H1 (cell line): ENCODE data around the gene LFNG. TPM values are rescaled to one million over a fixed set of nuclear protein-coding genes. Genes with fewer than 3 reads are reported as not detected.

Source experiments
- CTCF ChIA-PET: fragments of 300-600 bp; sonication (Branson Sonifier 250); formaldehyde crosslinking; loops from one replicate; lab custom pipeline; 2021; ENCODE audit not compliant: partially characterized antibody; lab: Charles Lee
- POLR2A ChIA-PET: fragments of 300-600 bp; sonication (Branson Sonifier 250); formaldehyde crosslinking; loops from one replicate; lab custom pipeline; 2021; ENCODE audit warnings: inconsistent platforms; ENCODE audit not compliant: partially characterized antibody; lab: Charles Lee
- DNase-seq, 2 experiments: peaks; one replicate each; pipeline versions ENCODE4 v3.0.0 to v3.0.0-alpha.2; 2010 to 2022; ENCODE audit warnings: low spot score in 2 of 2, low read depth in 1 of 2, mixed read lengths in 1 of 2
- FAIRE-seq: peaks from 2 replicates; lab custom pipeline; 2011; peaks lifted over from hg19 to GRCh38; lab: Jason Lieb, UNC
- H2AFZ ChIP-seq: 2 replicates; pipeline ENCODE4 v1.8.1; 2012; ENCODE audit warnings: low read length, inconsistent platforms
- H2AK5ac ChIP-seq: 2 replicates; pipeline ENCODE4 v1.6.1; 2013; ENCODE audit warnings: low read depth, low read length
- H2BK120ac ChIP-seq: replicated peaks from 2 replicates; pipeline ENCODE3; 2013; ENCODE audit warnings: low read depth, low read length, inconsistent platforms
- H2BK12ac ChIP-seq: 2 replicates; pipeline ENCODE4 v1.6.1; 2013; ENCODE audit warnings: low read depth, low read length
- H2BK15ac ChIP-seq: 2 replicates; pipeline ENCODE4 v1.6.1; 2013; ENCODE audit warnings: low read length
- H2BK20ac ChIP-seq: 2 replicates; pipeline ENCODE4 v1.6.1; 2013; ENCODE audit warnings: low read length
- H2BK5ac ChIP-seq: 2 replicates; pipeline ENCODE4 v1.6.1; 2013; ENCODE audit warnings: low read depth, low read length
- H3K14ac ChIP-seq: 2 replicates; pipeline ENCODE4 v1.6.1; 2013; ENCODE audit warnings: inconsistent platforms; ENCODE audit not compliant: insufficient read length
- H3K18ac ChIP-seq: 2 replicates; pipeline ENCODE4 v1.6.1; 2013; ENCODE audit warnings: low read length; ENCODE audit errors: extremely low read depth
- H3K23ac ChIP-seq: 2 replicates; pipeline ENCODE4 v1.6.1; 2013; ENCODE audit warnings: inconsistent platforms; ENCODE audit not compliant: insufficient read length
- H3K23me2 ChIP-seq: 2 replicates; pipeline ENCODE4 v1.6.1; 2013; ENCODE audit warnings: low read depth, low read length
- H3K27ac ChIP-seq: 2 replicates; pipeline ENCODE4 v1.6.1; 2011; ENCODE audit warnings: low read depth, low read length, inconsistent platforms
- H3K27me3 ChIP-seq, 4 experiments: replicated peaks in 1 of 4; 1 replicate in 1 of 4; 2 replicates in 3 of 4; pipeline versions ENCODE4 v1.6.1 to v1.8.1; 2011 to 2013; ENCODE audit warnings: low read length in 3 of 4, mild to moderate bottlenecking in 3 of 4, inconsistent platforms in 2 of 4, mixed read lengths in 2 of 4, moderate library complexity in 1 of 4; ENCODE audit not compliant: control insufficient read depth in 3 of 4, insufficient read depth in 3 of 4; ENCODE audit errors: extremely low read depth in 1 of 4
- H3K36me3 ChIP-seq, 4 experiments: 2 replicates each; pipeline versions ENCODE4 v1.6.1 to v1.8.1; 2011 to 2013; ENCODE audit warnings: mild to moderate bottlenecking in 4 of 4, low read length in 3 of 4, moderate library complexity in 2 of 4, control low read depth in 1 of 4, inconsistent platforms in 1 of 4; ENCODE audit not compliant: insufficient read depth in 4 of 4, control insufficient read depth in 2 of 4
- H3K4ac ChIP-seq: replicated peaks from 2 replicates; pipeline ENCODE3; 2013; ENCODE audit warnings: low read length, low read depth, mixed read lengths, inconsistent platforms; ENCODE audit not compliant: insufficient read length
- H3K4me1 ChIP-seq, 4 experiments: replicated peaks in 1 of 4; 1 replicate in 1 of 4; 2 replicates in 3 of 4; pipeline versions ENCODE4 v1.6.1 to v1.8.1; 2011 to 2013; ENCODE audit warnings: low read length in 3 of 4, inconsistent platforms in 2 of 4, mixed read lengths in 1 of 4; ENCODE audit not compliant: insufficient read depth in 4 of 4, control insufficient read depth in 3 of 4
- H3K4me2 ChIP-seq, 2 experiments: 2 replicates each; pipeline versions ENCODE4 v1.6.1 to v1.8.1; 2011 to 2013; ENCODE audit warnings: low read depth in 2 of 2, low read length in 2 of 2, control low read depth in 1 of 2, inconsistent platforms in 1 of 2, mild to moderate bottlenecking in 1 of 2; ENCODE audit not compliant: insufficient read depth in 1 of 2
- H3K4me3 ChIP-seq, 4 experiments: fragments of 200-600, 300-600 bp in 1 of 4; sonication (generic), shearing (Covaris generic), sonication (Bioruptor Twin) in 1 of 4; 2 replicates each; pipeline versions ENCODE4 v1.5.1 to v1.8.1; 2011 to 2016; ENCODE audit warnings: low read length in 4 of 4, low read depth in 3 of 4, control low read depth in 2 of 4, inconsistent platforms in 2 of 4, mild to moderate bottlenecking in 2 of 4, mixed read lengths in 1 of 4, moderate library complexity in 1 of 4; ENCODE audit not compliant: insufficient read depth in 2 of 4; ENCODE audit errors: extremely low read depth in 1 of 4
- H3K56ac ChIP-seq: replicated peaks from 2 replicates; pipeline ENCODE3; 2013; ENCODE audit warnings: low read depth, mild to moderate bottlenecking, mixed read lengths, low read length, inconsistent platforms; ENCODE audit not compliant: insufficient read length
- H3K79me1 ChIP-seq: 2 replicates; pipeline ENCODE4 v1.6.1; 2013; ENCODE audit warnings: low read depth, low read length, control low read depth
- H3K79me2 ChIP-seq, 2 experiments: 2 replicates each; pipeline versions ENCODE4 v1.6.1 to v1.8.1; 2012 to 2013; ENCODE audit warnings: low read length in 2 of 2, mild to moderate bottlenecking in 2 of 2, inconsistent platforms in 1 of 2; ENCODE audit not compliant: insufficient read depth in 2 of 2, control insufficient read depth in 1 of 2
- H3K9ac ChIP-seq, 4 experiments: replicated peaks in 1 of 4; 1 replicate in 1 of 4; 2 replicates in 3 of 4; pipeline versions ENCODE4 v1.6.1 to v1.8.1; 2011 to 2013; ENCODE audit warnings: low read depth in 3 of 4, low read length in 3 of 4, control low read depth in 2 of 4, mild to moderate bottlenecking in 2 of 4, moderate library complexity in 2 of 4, inconsistent platforms in 1 of 4; ENCODE audit errors: extremely low read depth in 1 of 4
- H3K9me3 ChIP-seq, 2 experiments: 2 replicates each; pipeline versions ENCODE4 v1.6.1 to v1.8.1; 2012 to 2013; ENCODE audit warnings: mild to moderate bottlenecking in 2 of 2, moderate library complexity in 2 of 2, control low read depth in 1 of 2, inconsistent platforms in 1 of 2, low read depth in 1 of 2, low read length in 1 of 2, mixed read lengths in 1 of 2; ENCODE audit not compliant: insufficient read depth in 2 of 2
- H4K20me1 ChIP-seq, 2 experiments: replicated peaks in 1 of 2; 2 replicates each; pipeline versions ENCODE3 to v1.8.1; 2011 to 2013; ENCODE audit warnings: inconsistent platforms in 2 of 2, low read length in 2 of 2, mild to moderate bottlenecking in 1 of 2; ENCODE audit not compliant: insufficient read depth in 2 of 2, control insufficient read depth in 1 of 2
- H4K5ac ChIP-seq: 2 replicates; pipeline ENCODE4 v1.6.1; 2013; ENCODE audit warnings: low read length, low read depth, mixed read lengths, inconsistent platforms; ENCODE audit not compliant: insufficient read length
- H4K8ac ChIP-seq: 2 replicates; pipeline ENCODE4 v1.8.0; 2013; ENCODE audit warnings: mild to moderate bottlenecking, moderate library complexity, low read length, inconsistent platforms; ENCODE audit not compliant: insufficient read depth; ENCODE audit errors: extremely low read depth
- H4K91ac ChIP-seq: replicated peaks from 2 replicates; pipeline ENCODE3; 2013; ENCODE audit warnings: low read length, mixed read lengths, inconsistent platforms; ENCODE audit not compliant: insufficient read length
- EGR1 ChIP-seq: IDR thresholded peaks from 2 replicates; pipeline ENCODE4 v1.6.1; 2011; ENCODE audit warnings: low read depth, low read length, borderline replicate concordance
- EZH2 ChIP-seq: fragments of 200-600 bp; sonication (generic); IDR thresholded peaks from 2 replicates; pipeline ENCODE4 v1.7.1; 2012; ENCODE audit warnings: low read depth, mild to moderate bottlenecking, moderate library complexity, low read length, inconsistent platforms; ENCODE audit not compliant: severe bottlenecking
- POLR2A ChIP-seq, 2 experiments: IDR thresholded peaks; 1 replicate in 1 of 2; 2 replicates in 1 of 2; pipeline ENCODE4 v1.6.1; 2011; ENCODE audit warnings: low read depth in 2 of 2, low read length in 2 of 2, mild to moderate bottlenecking in 2 of 2; ENCODE audit errors: control extremely low read depth in 1 of 2
- whole genome bisulfite sequencing, 2 experiments: shearing (Covaris generic) in 1 of 2; methylation state at CpG; one replicate each; pipeline versions ENCODE4 v1.1.6 to v1.1.7; 2013 to 2015; ENCODE audit warnings: low lambda C conversion rate in 2 of 2, mixed read lengths in 2 of 2, inconsistent platforms in 1 of 2, low coverage in 1 of 2, missing lambda C conversion rate in 1 of 2; ENCODE audit not compliant: insufficient replicate concordance in 2 of 2, insufficient coverage in 1 of 2, insufficient read length in 1 of 2; ENCODE audit errors: extremely low coverage in 1 of 2, missing lambda C conversion rate in 1 of 2; 5-methylcytosine and 5-hydroxymethylcytosine counted together
- polyA plus RNA-seq, 7 experiments: library from polyadenylated mRNA; depleted of rRNA in 3 of 7; stranded (reverse) in 5 of 7; unstranded in 2 of 7; fragments of >200 nt in 5 of 7; fragments of 200-250 nt in 2 of 7; gene quantifications; 1 replicate in 5 of 7; 2 replicates in 1 of 7; 4 replicates in 1 of 7; pipeline versions ENCODE4 v1.2.1 to v1.2.3, GENCODE V29; 2011 to 2013; ENCODE audit warnings: missing spikeins in 2 of 7, mixed read lengths in 2 of 7
- total RNA-seq: library from RNA; stranded (reverse); fragmentation: NEBNext Ultra II Directional; extraction: Animal tissue kit (Norgen Biotek cat#: 25700); gene quantifications from 2 replicates; pipeline ENCODE4 v1.2.1, GENCODE V29; 2021

LFNG gene
- total and polyA plus RNA-seq, 2 of the 8 experiments (the other 6 are each of a cell fraction or from before 2014, with no cell fraction given): 31.6 to 35.6 TPM

DNA sequence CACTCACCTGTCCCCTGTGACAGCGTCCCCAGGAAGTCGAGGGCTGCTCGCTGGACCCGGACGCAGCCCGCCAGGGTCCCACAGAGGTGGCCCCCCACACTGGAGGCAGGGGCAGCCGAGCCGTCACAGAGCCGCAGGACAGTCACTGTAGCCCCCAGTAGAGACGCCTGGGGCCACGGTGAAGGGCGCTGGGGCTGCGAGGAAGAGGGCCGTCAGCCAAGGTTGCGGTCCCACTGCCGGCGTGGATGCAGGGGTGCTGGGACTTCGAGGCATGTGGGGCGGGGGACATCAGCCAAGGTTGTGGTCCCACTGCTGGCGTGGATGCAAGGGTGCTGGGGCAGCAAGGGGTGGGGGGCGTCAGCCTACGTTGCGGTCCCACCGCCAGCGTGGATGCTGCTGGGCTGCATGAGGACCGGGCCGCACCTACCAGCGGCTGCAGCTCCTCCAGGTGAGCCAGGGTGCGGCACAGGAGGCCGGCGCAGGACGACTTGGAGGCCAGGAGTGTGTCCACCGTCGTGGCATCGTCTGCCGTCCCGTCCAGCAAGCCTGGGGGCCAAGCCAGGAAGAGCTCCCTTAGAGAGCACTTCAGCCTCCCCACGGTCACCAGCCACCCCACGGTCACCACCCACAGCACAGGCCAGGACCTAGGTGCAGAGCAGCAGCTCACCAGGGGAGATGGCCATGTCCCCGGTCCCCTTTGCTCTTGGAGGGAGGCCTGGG lies 21.9 kb downstream of the LFNG start:
- no peak for TF ChIP-seq EZH2
- TF ChIP-seq POLR2A (IDR thresholded peaks at IDR 0.05; ENCODE audit: control extremely low read depth in 1 of 2, low read depth in 2 of 2, low read length in 2 of 2): no peak; a peak in 1 of 3 replicates
- no peak for TF ChIP-seq EGR1
- TF ChIP-seq, all 59 proteins: peak for 0
- Histone ChIP-seq H2BK12ac (no peak overlapping the region), H3K36me3 (peaks cover 15 to 57% (median 34%) of the 10 kb centered on the region in 4 experiments), H2AK5ac (no peak overlapping the region), H3K27ac (no peak overlapping the region), H2BK20ac (no peak overlapping the region), H4K91ac (no peak overlapping the region), H4K8ac (no peak overlapping the region), H3K79me2 (no peaks in the 10 kb centered on the region), H3K4ac (no peak overlapping the region), H3K27me3 (no peaks in the 10 kb centered on the region), H3K23me2 (no peaks in the 10 kb centered on the region), H3K14ac (no peak overlapping the region), H2BK5ac (no peak overlapping the region), H2BK15ac (no peak overlapping the region), H3K18ac (no peak overlapping the region), H3K4me3 (no peak overlapping the region), H3K4me1 (no peaks in the 10 kb centered on the region), H3K9me3 (no peaks in the 10 kb centered on the region), H3K56ac (no peak overlapping the region), H3K4me2 (no peak overlapping the region), H3K9ac (no peak overlapping the region), H3K79me1 (peaks cover 3% of the 10 kb centered on the region; the same call in 1 of the 2 replicates), H2BK120ac (no peak overlapping the region), H4K20me1 (peaks cover 0 to 11% of the 10 kb centered on the region in 2 experiments), H2AFZ (no peak overlapping the region), H3K23ac (no peak overlapping the region), H4K5ac (no peak overlapping the region)
- POLR2A ChIA-PET: interaction anchor here (1.2 to 7.0 kb wide), 3 partner anchors 10 to 44 kb away, joined by 3 to 68 read pairs (median 8); no protein-coding TSS in a partner anchor
- WGBS, 2 experiments: 97% methylated on average over 32 of the region's 40 CpGs; no CpG with 5 or more reads in 1 of the 2 experiments
- FAIRE-seq: no peak
- DNase-seq: no peak
- CTCF ChIA-PET: interaction anchor here (0.6 to 2.2 kb wide), 5 partner anchors 10 to 90 kb away, joined by 3 to 13 read pairs (median 9); no protein-coding TSS in a partner anchor
